DND-41 (cell line): Measurements from ENCODE around the gene CEP112.

Experiments
- ATAC-seq: fragments of 200-7000 bp; cut with Tn5 transposase; 3 replicates; pipeline ENCODE4 v1.9.1; 2021; ENCODE audit warnings: low read depth; ENCODE audit not compliant: insufficient read depth
- DNase-seq: peaks from one replicate; pipeline ENCODE4 v3.0.0-alpha.2; 2020
- H2AFZ ChIP-seq: 2 replicates; pipeline ENCODE4 v1.6.0; 2012; ENCODE audit warnings: low read depth, low read length
- H3K27ac ChIP-seq: 2 replicates; pipeline ENCODE4 v1.5.1; 2012; ENCODE audit warnings: low read length, inconsistent platforms
- H3K27me3 ChIP-seq: fragments of 200-600 bp; sonication (generic); 2 replicates; pipeline ENCODE4 v1.6.0; 2012; ENCODE audit warnings: low read length, mild to moderate bottlenecking, inconsistent platforms; ENCODE audit not compliant: insufficient read depth, poor library complexity
- H3K36me3 ChIP-seq: 2 replicates; pipeline ENCODE4 v1.5.1; 2012; ENCODE audit warnings: low read length, inconsistent platforms; ENCODE audit not compliant: insufficient read depth
- H3K4me1 ChIP-seq: 2 replicates; pipeline ENCODE4 v1.5.1; 2012; ENCODE audit warnings: mild to moderate bottlenecking, low read length; ENCODE audit not compliant: insufficient read depth
- H3K4me2 ChIP-seq: 2 replicates; pipeline ENCODE4 v1.6.0; 2012; ENCODE audit warnings: mild to moderate bottlenecking, moderate library complexity, low read length, inconsistent platforms; ENCODE audit not compliant: insufficient read depth
- H3K4me3 ChIP-seq, 2 experiments: fragments of 200-600 bp in 1 of 2; shearing (Covaris generic) in 1 of 2; 2 replicates each; pipeline ENCODE4 v1.5.1; 2012 to 2016; ENCODE audit warnings: inconsistent platforms in 2 of 2, low read length in 2 of 2, mild to moderate bottlenecking in 2 of 2, low read depth in 1 of 2, moderate library complexity in 1 of 2
- H3K79me2 ChIP-seq: 2 replicates; pipeline ENCODE4 v1.6.0; 2012; ENCODE audit warnings: low read length, inconsistent platforms; ENCODE audit not compliant: insufficient read depth
- H3K9ac ChIP-seq: 2 replicates; pipeline ENCODE4 v1.6.0; 2012; ENCODE audit warnings: low read depth, mild to moderate bottlenecking, inconsistent platforms, low read length, moderate library complexity
- H3K9me3 ChIP-seq: 2 replicates; pipeline ENCODE4 v1.5.1; 2012; ENCODE audit warnings: low read length, moderate library complexity, mild to moderate bottlenecking, inconsistent platforms; ENCODE audit not compliant: insufficient read depth, severe bottlenecking
- H4K20me1 ChIP-seq: 2 replicates; pipeline ENCODE4 v1.6.0; 2012; ENCODE audit warnings: low read length; ENCODE audit not compliant: insufficient read depth
- CTCF ChIP-seq: IDR thresholded peaks from 2 replicates; pipeline ENCODE4 v1.5.1; 2012; ENCODE audit warnings: borderline replicate concordance, low read length, moderate library complexity, mild to moderate bottlenecking; ENCODE audit not compliant: poor library complexity, severe bottlenecking; ENCODE audit errors: extremely low read depth
- EZH2 ChIP-seq: IDR thresholded peaks from 3 replicates; pipeline ENCODE4 v1.6.1; 2012; ENCODE audit warnings: borderline replicate concordance, low read depth, mild to moderate bottlenecking, moderate library complexity, low read length, inconsistent platforms; ENCODE audit not compliant: severe bottlenecking

The CEP112 gene

GRCh38 chr17:65638221-65638975, 553.5 kb downstream of the CEP112 start:
- H3K79me2 ChIP-seq, result no peaks in the 10 kb centered on the region
- H3K36me3 ChIP-seq, result no peaks in the 10 kb centered on the region
- H4K20me1 ChIP-seq, result no peaks in the 10 kb centered on the region
- H3K4me1 ChIP-seq, result no peaks in the 10 kb centered on the region
- no peak overlapping the region for H3K4me3 ChIP-seq
- H3K27me3 ChIP-seq, result no peaks in the 10 kb centered on the region
- DNase-seq (no peak), ATAC-seq (no peak)
- no peak overlapping the region for H3K4me2 ChIP-seq
- no peak for TF ChIP-seq CTCF
- no peak for TF ChIP-seq EZH2
- H3K27ac ChIP-seq, result no peak overlapping the region
- H2AFZ ChIP-seq, result no peak overlapping the region
- no peaks in the 10 kb centered on the region for H3K9me3 ChIP-seq
- no peak overlapping the region for H3K9ac ChIP-seq

GRCh38 chr17:65637786-65638185, 554.1 kb downstream of the CEP112 start:
- no peak overlapping the region for H3K27ac ChIP-seq
- TF ChIP-seq EZH2 (no peak), CTCF (no peak)
- H4K20me1 ChIP-seq, result no peaks in the 10 kb centered on the region
- no peaks in the 10 kb centered on the region for H3K36me3 ChIP-seq
- DNase-seq, result no peak
- H3K4me3 ChIP-seq, result no peak overlapping the region
- H3K9me3 ChIP-seq, result no peaks in the 10 kb centered on the region
- H3K27me3 ChIP-seq, result no peaks in the 10 kb centered on the region
- H3K9ac ChIP-seq, result no peak overlapping the region
- no peak overlapping the region for H3K4me2 ChIP-seq
- no peak overlapping the region for H2AFZ ChIP-seq
- no peaks in the 10 kb centered on the region for H3K4me1 ChIP-seq
- ATAC-seq, result no peak
- H3K79me2 ChIP-seq, result no peaks in the 10 kb centered on the region

- DNase-seq, result no peak
- H3K9ac ChIP-seq, result no peak overlapping the region
- H3K4me2 ChIP-seq, result no peak overlapping the region
These were observed 557.4 kb downstream of the CEP112 start for GRCh38 chr17:65634533-65634932.

More at GRCh38 chr17:65634533-65634932, 557.4 kb downstream of the CEP112 start:
- H3K4me1 ChIP-seq, result no peaks in the 10 kb centered on the region
- H3K27ac ChIP-seq, result no peak overlapping the region
- H2AFZ ChIP-seq, result no peak overlapping the region
- H3K4me3 ChIP-seq, result no peak overlapping the region
- H3K79me2 ChIP-seq, result no peaks in the 10 kb centered on the region
- no peaks in the 10 kb centered on the region for H3K9me3 ChIP-seq
- H3K36me3 ChIP-seq, result no peaks in the 10 kb centered on the region
- no peak for ATAC-seq
- no peaks in the 10 kb centered on the region for H4K20me1 ChIP-seq
- no peaks in the 10 kb centered on the region for H3K27me3 ChIP-seq
- TF ChIP-seq EZH2, result no peak
- TF ChIP-seq CTCF, result no peak
